GM21576 (cell line): Measurements from ENCODE around the gene DMD.
A peak's percentile ranks its signal among the peaks of the same experiment; 100 is the strongest.

Experiments
- ATAC-seq: cut with Tn5 transposase; IDR thresholded peaks from one replicate; pipeline ENCODE4 v1.9.1; 2021; ENCODE audit warnings: mild to moderate bottlenecking, moderate library complexity; ENCODE audit not compliant: unreplicated experiment

DMD gene

GRCh38 chrX:31213941-31214340, 1997.4 kb downstream of the DMD start:
- ATAC-seq, result no peak

GRCh38 chrX:31212856-31213748, 1998.2 kb downstream of the DMD start:
- ATAC-seq, result no peak

DNA sequence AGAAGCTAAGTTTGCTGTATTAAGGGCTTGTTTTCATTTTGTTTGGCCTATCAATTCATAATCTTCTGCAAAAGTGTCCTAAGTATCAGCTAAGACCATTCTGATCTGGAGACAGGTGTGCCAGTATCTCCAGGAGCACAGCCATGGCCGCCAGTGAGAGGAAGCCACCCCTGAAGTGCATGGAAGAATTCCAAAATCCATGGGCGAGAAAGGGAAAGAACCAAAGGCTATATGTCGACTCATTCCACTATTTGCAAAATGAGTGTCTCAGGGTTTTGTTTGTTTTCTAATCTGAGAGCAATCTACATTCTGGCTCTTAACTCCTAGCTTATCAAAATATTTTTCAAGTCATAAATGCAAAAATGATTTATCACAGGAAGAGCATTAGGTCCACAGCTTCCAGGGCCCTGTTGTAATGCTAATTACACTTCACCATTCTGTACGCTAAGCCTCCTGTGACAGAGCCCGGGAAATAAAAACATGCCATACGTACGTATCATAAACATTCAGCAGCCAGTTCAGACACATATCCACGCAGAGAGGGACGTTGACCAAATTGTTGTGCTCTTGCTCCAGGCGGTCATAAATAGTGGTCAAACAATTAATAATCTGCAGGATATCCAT, 2002.2 kb downstream of the DMD start:
- no peak for ATAC-seq

GRCh38 chrX:31201503-31201902, 2009.8 kb downstream of the DMD start:
- ATAC-seq, result no peak

DNA sequence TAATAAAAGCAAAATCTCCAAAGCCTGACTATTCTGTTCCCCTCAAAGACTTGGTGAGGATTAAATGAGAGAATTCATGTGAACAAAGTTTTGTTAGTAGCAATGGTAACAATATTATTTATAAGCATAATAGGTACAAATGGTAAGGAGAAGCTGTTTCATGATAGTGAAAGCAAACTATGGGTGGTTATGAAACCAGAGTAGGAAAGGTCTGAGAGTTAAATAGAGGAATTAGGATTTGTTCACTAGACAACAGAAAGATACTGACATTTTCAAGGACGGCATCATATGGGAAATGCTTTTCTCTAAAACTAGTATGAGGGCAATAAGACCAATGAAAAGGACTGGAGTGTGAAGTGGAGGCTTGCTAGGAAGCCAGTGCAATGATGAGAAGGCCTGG, 2010.9 kb downstream of the DMD start:
- no peak for ATAC-seq

GRCh38 chrX:31199840-31200114, 2011.6 kb downstream of the DMD start:
- no peak for ATAC-seq

GRCh38 chrX:31199056-31199839, 2012.1 kb downstream of the DMD start:
- ATAC-seq, result no peak

DNA sequence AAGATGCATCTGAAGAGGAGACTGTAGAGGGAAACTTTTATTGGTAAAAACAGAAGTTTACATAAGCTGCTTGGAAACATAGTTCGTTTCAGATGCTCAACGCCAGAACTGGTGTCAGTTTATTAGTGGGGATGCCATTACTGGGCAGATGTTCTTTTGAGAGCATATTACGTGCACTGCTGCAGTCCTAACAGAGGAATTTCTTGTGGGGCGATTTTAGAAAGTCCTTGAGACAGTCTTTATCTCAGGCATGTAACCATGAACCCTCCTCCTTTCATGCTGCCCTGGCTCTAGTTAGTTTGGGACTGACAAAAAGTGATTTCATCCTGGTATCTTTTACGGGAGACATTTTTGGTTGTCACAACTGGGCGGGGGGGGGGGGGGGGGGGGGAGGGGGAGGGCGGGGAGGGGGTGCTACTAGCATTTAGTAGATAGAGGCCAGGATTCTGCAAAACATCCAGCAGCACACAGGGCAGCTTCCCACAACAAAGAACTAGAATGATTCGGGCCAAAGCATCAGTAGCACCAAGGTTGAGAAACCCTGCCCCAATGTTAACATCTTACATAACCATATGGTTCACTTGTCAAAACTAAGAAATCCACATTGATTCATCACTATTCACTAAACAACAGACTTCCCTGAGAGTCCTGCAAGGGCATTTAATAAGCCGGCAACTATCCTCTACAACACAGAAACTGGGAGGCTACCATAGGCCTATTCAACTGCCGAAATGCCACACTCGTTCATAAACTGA, 2021.0 kb downstream of the DMD start:
- ATAC-seq, result no peak

DNA sequence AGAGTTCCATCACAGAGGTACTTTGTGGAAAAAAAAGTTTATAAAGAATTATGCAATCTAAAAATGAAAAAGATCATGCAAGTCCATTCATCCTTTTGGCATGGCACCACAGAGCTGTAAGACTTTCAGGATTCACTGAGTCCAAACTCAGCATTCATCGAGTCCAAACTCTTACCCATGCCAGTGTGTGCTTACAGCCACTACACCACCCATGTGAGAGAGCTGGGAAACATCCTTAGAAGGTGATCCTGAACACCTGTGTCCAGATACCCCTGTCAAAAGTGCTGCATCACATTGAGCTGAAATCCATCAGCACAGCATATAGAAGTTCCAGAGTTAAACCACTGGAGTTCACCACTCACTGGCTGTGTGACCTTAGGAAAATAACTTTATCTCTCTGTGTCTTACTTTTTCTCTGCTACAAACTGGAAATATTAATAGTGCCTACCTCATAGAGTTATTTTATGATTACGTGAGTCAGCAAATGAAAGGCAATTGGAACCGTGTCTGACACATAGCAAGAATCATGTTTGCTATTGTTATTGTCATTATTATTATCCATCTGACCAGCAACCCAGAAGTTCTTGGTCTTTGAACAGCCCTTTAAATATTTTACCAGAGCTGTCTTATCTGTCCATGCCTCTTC, 2024.5 kb downstream of the DMD start:
- ATAC-seq, result no peak

- ATAC-seq, result no peak
Measured at GRCh38 chrX:31185884-31186283, 2025.5 kb downstream of the DMD start.

DNA sequence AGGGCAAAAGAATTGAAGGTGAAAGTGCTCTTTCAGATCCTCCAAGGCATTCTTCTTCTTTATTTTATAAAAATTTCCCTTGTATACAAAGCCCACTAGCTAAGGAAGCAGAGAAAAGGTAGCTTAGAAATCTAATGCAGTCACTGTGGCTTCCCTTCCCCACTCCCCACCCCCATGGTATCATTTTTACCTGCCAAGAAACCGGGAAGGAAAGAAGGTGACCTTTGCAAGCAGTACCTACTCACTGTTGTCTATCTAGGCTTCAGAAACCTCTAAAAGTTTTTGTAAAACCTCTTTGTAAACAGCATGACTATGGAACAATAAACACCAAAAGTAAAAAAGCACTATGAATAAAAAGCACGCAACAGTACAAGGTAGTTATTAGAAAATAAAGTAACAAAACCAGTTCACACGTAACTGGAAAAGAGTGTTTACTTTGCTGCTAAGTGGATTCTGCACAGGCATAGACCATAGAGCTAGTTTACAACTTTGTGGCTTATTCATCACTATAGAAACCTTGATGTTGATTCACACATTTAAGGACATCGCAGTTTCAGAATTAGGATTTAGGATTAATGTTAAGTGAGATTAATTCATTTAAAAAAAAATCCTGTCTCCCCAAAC, 2029.9 kb downstream of the DMD start:
- no peak for ATAC-seq

DNA sequence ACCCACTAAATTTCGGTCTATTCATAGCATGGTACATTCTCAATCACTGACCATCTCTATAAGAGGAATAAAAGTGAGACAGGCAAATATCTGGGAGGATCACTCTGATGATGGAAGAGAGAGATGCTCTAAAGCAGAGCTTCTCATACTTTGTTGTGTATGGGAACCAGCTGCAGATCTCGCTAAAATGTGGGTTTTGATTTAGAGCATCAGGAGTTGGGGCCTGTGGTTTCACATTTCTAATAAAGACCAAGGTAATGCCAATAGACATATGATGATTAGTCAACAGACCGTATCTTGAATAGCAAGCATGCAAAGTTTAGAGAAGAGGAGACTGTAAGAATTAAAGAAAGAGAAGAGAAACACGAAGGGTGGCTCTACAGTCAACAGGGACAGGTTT, 2032.1 kb downstream of the DMD start:
- ATAC-seq, result no peak

DNA sequence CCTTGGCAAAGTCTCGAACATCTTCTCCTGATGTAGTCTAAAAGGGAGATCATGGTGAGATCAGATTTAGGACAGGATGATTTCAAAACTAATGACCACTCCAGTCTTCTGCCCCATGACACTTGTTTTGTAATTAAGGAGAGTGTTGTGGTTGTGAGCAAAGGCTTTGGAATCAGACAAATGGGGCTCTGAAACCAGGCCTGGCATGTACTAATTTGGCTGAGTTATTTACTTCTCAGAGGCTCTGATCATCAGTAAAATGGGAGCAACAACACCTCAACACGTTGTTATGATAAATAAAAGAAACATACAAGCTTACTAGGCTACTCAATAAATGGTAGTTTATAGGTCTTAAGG, 2032.6 kb downstream of the DMD start:
- no peak for ATAC-seq

DNA sequence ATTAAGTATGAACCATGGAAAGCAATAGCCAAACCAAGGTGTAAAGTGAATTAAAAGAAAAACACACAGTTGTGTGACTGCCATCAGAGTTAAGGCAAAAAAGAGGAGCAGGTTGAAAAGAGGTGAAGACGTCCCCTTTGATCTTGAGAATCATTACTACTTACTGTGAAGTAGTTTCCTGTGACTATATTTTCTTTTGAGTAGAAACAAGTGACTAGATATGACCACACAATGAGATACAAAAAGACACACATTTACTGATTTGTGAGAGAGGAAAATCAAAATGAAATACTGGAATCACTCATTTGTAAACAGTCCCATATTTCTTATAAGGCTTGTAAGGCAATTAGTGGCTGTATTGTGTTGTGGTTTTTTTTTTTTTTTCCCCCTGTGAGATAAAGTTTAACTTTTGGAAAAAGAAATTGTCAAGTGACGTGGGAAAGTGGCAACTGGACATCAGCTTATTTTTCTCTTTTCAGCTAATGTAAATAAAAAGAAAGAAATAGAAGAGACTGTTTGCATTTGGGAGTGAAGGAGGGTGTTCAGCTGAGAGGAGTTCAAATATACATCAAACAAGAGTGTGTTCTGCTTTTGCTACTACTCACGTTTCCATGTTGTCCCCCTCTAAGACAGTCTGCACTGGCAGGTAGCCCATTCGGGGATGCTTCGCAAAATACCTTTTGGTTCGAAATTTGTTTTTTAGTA, 2033.1 kb downstream of the DMD start:
- ATAC-seq, result no peak

DNA sequence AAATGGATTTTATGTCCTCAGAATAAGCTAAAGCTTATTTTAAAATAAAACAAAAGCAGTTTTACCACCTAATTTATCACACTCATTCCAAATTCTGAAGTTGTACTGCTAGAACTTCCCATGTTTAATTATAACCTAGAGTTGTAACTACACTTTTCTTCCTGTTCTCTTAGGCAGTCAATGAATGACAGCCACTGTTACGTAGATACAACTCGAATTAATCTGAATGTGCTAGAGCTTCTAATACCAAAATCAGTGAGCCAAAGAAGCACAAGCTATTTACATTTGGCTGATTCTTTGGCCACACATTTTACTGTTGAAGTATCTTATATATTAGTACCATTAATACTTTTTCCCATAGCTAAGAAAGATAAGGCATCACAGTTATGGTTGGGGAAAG, 2040.6 kb downstream of the DMD start:
- no peak for ATAC-seq

GRCh38 chrX:31168551-31168950, 2042.8 kb downstream of the DMD start:
- peak; percentile 98 for ATAC-seq

DNA sequence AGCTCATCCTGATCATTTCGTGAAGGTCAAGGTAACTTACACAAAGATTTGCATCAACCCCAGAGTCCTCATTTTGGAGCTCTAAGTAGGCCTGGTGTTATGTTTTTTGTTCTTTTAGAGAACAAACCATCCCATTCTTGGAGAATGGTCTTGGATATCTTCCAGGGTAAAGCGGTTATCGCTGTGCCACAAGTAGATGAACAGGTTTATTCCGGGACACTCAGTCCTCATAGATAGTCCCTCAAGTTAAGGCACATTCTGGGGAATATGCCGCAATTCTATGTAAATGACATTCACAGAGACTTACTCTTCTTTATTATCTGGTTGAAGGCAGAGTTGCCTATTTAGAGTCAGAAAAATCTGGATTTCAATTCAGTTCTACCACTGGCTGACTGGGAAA, 2044.5 kb downstream of the DMD start:
- no peak for ATAC-seq

DNA sequence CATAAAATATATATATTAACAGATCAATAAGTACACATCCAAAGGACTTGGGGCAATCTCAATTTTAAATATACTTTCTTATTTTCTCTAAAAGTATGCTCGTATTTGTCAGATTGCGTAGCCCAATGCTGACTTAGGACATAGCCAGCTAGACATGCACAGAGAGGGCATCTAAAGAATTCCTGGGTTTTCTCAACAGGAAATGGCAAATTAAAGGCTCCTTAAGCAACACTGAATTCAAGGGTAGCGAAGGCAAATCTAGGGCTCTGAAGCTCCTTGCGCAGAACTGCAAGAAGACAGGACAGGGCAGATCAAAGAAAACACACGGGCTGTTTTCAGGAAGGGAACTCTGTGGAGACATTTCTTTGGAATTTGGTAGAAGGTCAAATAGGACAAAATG, 2044.9 kb downstream of the DMD start:
- no peak for ATAC-seq

DNA sequence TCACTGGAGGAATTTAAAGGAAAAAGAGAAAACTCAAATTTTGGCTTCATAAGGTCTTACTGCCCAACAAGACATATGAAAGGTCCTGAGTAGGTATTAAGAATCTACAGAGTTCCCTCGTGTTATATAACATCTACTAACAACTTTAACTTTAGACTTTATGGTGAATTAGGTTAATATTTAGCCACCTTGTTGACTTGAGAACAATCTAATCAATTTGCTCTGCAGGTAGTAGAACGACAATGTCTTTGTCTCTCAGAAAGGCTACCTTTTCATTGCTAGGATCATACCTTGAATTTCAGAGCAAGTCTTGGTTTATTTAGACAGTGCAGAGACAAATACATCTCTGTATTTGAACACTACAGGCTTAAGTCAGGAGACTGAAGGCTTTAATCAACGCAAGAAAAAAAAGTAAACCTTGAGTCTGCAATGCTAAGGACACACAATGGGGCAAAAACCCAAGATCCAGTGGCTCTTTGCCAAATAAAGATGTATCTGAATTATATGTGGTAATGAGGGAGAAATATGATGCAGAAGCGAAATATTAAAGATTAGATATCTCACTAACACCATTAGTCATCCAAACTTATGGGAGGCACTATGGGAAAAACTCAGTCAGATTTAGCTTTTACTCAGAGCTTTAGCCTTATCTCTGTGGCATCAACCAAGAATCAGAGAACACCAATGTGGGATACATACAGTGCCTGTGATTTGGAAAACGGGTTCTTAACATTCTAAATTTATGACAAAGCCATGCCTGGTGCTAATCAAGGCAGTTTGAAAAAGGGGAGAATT, 2045.9 kb downstream of the DMD start:
- ATAC-seq, result no peak
